ENCODE measurements around the gene OSBPL10.

DNA sequence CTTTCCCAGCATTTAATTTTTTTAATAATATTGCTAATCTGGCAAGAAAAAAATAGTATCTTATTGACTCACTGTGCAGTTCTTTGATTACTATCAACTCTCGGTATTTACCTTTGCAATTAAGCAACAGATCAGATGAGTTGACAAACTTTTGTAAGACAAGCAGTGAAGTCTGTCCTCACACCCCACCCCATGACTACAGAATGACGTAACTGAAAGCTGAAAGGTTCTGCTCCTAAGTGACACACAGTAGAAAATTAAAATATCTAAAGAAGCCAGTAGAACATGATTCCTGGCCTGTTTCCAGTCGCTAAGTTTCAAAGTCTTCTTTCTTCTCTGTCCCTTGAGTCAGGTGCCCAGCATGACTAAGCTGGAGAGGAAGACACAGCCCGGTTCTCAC lies 312.8 kb downstream of the OSBPL10 start:
- TF ChIP-seq, protein P1, sequence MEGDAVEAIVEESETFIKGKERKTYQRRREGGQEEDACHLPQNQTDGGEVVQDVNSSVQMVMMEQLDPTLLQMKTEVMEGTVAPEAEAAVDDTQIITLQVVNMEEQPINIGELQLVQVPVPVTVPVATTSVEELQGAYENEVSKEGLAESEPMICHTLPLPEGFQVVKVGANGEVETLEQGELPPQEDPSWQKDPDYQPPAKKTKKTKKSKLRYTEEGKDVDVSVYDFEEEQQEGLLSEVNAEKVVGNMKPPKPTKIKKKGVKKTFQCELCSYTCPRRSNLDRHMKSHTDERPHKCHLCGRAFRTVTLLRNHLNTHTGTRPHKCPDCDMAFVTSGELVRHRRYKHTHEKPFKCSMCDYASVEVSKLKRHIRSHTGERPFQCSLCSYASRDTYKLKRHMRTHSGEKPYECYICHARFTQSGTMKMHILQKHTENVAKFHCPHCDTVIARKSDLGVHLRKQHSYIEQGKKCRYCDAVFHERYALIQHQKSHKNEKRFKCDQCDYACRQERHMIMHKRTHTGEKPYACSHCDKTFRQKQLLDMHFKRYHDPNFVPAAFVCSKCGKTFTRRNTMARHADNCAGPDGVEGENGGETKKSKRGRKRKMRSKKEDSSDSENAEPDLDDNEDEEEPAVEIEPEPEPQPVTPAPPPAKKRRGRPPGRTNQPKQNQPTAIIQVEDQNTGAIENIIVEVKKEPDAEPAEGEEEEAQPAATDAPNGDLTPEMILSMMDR (IDR thresholded peaks at IDR 0.05): no peak
- no peak for TF ChIP-seq POLR2A (IDR thresholded peaks at IDR 0.05)
